Fibroblast of villous mesenchyme (primary cell): ENCODE measurements around the gene TPCN1. TPM values are rescaled to one million over a fixed set of nuclear protein-coding genes. Genes with fewer than 3 reads are reported as not detected.

Source experiments
- DNase-seq: peaks from one replicate; pipeline ENCODE4 v3.0.0-alpha.2; 2010; ENCODE audit warnings: low read depth
- H3K4me3 ChIP-seq: 2 replicates; pipeline ENCODE4 v1.5.1; 2011; ENCODE audit warnings: low read depth, mild to moderate bottlenecking, low read length
- total RNA-seq: library from RNA; depleted of rRNA; stranded (reverse); fragments of >200 nt; gene quantifications from 2 replicates; pipeline ENCODE4 v1.2.3, GENCODE V29; 2012
- TF ChIP-seq, protein P1 (sequence below): IDR thresholded peaks from 2 replicates; pipeline ENCODE4 v1.5.1; 2012; ENCODE audit warnings: low read depth, mild to moderate bottlenecking, low read length; ENCODE audit not compliant: insufficient read depth

Gene TPCN1
- total RNA-seq, 1 donor = 25.9 TPM

GRCh38 chr12:113285679-113286610 is 64.7 kb downstream of the TPCN1 start:
- H3K4me3 ChIP-seq = no peak overlapping the region
- no peak for DNase-seq
- TF ChIP-seq, protein P1, sequence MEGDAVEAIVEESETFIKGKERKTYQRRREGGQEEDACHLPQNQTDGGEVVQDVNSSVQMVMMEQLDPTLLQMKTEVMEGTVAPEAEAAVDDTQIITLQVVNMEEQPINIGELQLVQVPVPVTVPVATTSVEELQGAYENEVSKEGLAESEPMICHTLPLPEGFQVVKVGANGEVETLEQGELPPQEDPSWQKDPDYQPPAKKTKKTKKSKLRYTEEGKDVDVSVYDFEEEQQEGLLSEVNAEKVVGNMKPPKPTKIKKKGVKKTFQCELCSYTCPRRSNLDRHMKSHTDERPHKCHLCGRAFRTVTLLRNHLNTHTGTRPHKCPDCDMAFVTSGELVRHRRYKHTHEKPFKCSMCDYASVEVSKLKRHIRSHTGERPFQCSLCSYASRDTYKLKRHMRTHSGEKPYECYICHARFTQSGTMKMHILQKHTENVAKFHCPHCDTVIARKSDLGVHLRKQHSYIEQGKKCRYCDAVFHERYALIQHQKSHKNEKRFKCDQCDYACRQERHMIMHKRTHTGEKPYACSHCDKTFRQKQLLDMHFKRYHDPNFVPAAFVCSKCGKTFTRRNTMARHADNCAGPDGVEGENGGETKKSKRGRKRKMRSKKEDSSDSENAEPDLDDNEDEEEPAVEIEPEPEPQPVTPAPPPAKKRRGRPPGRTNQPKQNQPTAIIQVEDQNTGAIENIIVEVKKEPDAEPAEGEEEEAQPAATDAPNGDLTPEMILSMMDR = no peak

GRCh38 chr12:113286712-113287111 is 65.4 kb downstream of the TPCN1 start:
- TF ChIP-seq, protein P1 = no peak
- no peak for DNase-seq

DNA sequence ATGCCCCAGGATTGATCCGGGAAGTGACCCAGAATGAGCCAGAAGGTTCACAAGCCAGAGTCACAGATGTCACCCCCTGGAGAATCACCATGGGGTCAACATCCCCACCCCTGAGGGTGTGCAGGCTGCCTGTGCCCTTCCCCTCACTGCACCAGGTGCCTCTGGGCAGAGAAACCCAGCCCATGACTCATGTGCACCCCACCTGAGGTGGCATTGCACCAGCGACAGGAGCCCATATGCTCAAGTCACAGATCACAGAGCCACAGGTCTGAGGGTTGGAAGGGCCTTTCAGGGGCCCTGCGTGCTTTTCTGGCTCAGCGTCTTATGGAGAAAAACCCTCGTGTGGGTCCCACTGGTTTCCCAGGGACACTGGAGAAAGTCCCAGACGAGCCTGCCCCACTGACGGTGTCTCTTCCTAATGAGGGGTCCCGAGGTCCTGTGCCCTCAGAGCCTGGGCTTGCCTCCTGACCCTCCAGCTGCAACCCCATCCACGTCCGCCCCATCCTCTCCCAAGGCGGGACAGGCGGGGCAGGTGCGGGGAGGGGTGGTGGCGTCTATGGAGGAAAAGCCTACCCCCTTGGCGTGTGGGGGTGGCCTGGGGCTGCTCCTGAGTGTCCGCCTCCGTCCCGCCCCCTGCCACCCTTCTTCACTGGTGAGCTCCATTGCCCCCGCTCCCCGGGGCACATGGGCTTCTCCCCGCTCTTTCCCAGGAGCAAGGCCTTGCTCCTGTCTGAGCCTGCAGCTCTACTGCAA is 66.1 kb downstream of the TPCN1 start:
- no peak for DNase-seq
- TF ChIP-seq, protein P1 = no peak
- H3K4me3 ChIP-seq = no peak overlapping the region

More at GRCh38 chr12:113286712-113287111, 65.4 kb downstream of the TPCN1 start:
- H3K4me3 ChIP-seq = no peak overlapping the region

- no peak overlapping the region for H3K4me3 ChIP-seq
- DNase-seq = no peak
- TF ChIP-seq, protein P1 = no peak
Measured at GRCh38 chr12:113287899-113288282, 66.6 kb downstream of the TPCN1 start.

DNA sequence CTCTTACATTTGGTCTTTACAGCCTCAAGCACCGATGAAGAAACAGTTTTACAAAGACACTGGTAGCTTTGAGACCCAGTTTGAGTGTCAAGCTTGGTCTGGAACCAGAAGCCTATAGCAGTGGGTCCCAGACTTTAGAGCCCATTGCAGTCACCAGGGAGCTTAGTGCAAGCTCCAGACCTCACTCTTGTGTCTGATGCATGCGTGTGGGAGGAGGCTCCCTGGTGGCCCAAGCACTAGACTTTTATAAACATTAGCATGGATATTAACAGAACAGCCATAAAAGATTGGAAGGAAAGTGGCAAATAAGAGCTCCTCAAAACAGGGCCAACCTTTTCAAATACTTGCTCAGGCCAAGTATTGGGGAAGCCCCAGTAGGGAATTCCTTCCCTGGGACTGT is 68.1 kb downstream of the TPCN1 start:
- TF ChIP-seq, protein P1 = no peak
- H3K4me3 ChIP-seq = no peak overlapping the region
- DNase-seq = peak; percentile 44

DNA sequence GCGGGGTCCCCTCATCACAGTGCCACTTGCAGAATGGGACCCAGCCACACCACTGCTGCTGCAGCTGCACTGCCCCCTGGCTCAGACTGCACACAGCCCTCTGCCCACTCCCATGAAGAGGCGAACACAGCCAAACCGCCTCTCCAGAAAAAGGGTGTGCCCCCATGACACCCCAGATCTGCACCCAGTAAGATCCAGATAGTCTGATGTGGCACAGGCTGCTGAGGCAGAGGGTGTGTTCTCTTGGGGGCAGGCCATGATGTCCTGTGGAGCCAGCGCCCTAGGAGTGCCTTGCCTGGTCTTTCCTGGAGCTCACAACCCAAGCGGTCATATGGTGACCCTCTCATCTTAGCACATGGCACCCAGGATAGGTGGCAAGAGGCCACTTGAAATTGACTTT is 69.2 kb downstream of the TPCN1 start:
- no peak overlapping the region for H3K4me3 ChIP-seq
- TF ChIP-seq, protein P1 = no peak
- no peak for DNase-seq
